Activated naive CD4-positive, alpha-beta T cell treated with anti-CD3 and anti-CD28 coated beads, Interleukin-2, amount 50 U/mL, for 72 hours (primary cell): ENCODE measurements around the gene ITPR1. TPM values are rescaled to one million over a fixed set of nuclear protein-coding genes. Genes with fewer than 3 reads are reported as not detected.

Experiments used
- ATAC-seq, 2 donors: fragments of 150-1000 bp; cut with Tn5 transposase; 2 replicates each; pipeline ENCODE4 v1.10.0; 2021; ENCODE audit warnings: mild to moderate bottlenecking in 2 of 2, moderate library complexity in 2 of 2
- DNase-seq, 2 donors: peaks; one replicate each; pipeline ENCODE4 v3.0.0; 2021 to 2022; ENCODE audit warnings: low spot score in 2 of 2
- H3K27ac Mint-ChIP-seq, 2 donors: one replicate each; pipeline ENCODE4 v1.8.0; 2022; ENCODE audit warnings: mild to moderate bottlenecking in 2 of 2, mixed read lengths in 2 of 2
- H3K36me3 Mint-ChIP-seq, 2 donors: one replicate each; pipeline ENCODE4 v1.8.0; 2022; ENCODE audit warnings: mixed read lengths in 2 of 2
- H3K9me3 Mint-ChIP-seq, 2 donors: one replicate each; pipeline ENCODE4 v1.8.0; 2022; ENCODE audit warnings: mixed read lengths in 2 of 2
- total RNA-seq, 2 donors: library from RNA; stranded (reverse); gene quantifications; one replicate each; pipeline ENCODE4 v1.2.3, GENCODE V29; 2022

Gene ITPR1
- total RNA-seq, 2 donors from 2014 or later: 40.0 to 70.7 TPM

- ATAC-seq (no peak), DNase-seq (no peak)
- Mint-ChIP-seq H3K27ac (no peak overlapping the region), H3K36me3 (no peaks in the 10 kb centered on the region), H3K9me3 (no peaks in the 10 kb centered on the region)
Observed at GRCh38 chr3:4472766-4473165, 20.4 kb upstream of the ITPR1 start.

GRCh38 chr3:4474683-4475490, 18.3 kb upstream of the ITPR1 start:
- Mint-ChIP-seq H3K9me3 (no peaks in the 10 kb centered on the region), H3K36me3 (no peaks in the 10 kb centered on the region), H3K27ac (peak overlapping the region in 1 of 2 donors; percentile 56)
- DNase-seq (no peak), ATAC-seq (peak; percentile 73 to 90)

GRCh38 chr3:4475804-4476203, 17.3 kb upstream of the ITPR1 start:
- Mint-ChIP-seq H3K36me3 (no peaks in the 10 kb centered on the region), H3K9me3 (no peaks in the 10 kb centered on the region), H3K27ac (no peak overlapping the region)
- no peak for ATAC-seq
- DNase-seq: no peak

- no peak for ATAC-seq
- Mint-ChIP-seq H3K36me3 (no peaks in the 10 kb centered on the region), H3K9me3 (no peaks in the 10 kb centered on the region)
Observed at GRCh38 chr3:4476496-4476895, 16.7 kb upstream of the ITPR1 start.

GRCh38 chr3:4478261-4478660, 14.9 kb upstream of the ITPR1 start:
- H3K9me3 Mint-ChIP-seq: no peaks in the 10 kb centered on the region
- no peak overlapping the region for H3K27ac Mint-ChIP-seq
- ATAC-seq (no peak), DNase-seq (no peak)
- no peaks in the 10 kb centered on the region for H3K36me3 Mint-ChIP-seq

More at GRCh38 chr3:4476496-4476895, 16.7 kb upstream of the ITPR1 start:
- H3K27ac Mint-ChIP-seq: no peak overlapping the region
- no peak for DNase-seq

- no peaks in the 10 kb centered on the region for H3K9me3 Mint-ChIP-seq
- H3K36me3 Mint-ChIP-seq: peaks cover 0 to 13% of the 10 kb centered on the region in 2 donors
- H3K27ac Mint-ChIP-seq: no peak overlapping the region
- ATAC-seq: no peak
- no peak for DNase-seq
Observed at GRCh38 chr3:4491855-4492207, 1.3 kb upstream of the ITPR1 start.

GRCh38 chr3:4492208-4493013, 737 bp upstream of the ITPR1 start:
- H3K9me3 Mint-ChIP-seq: no peaks in the 10 kb centered on the region
- peak overlapping the region; percentile 93 to 94 for H3K27ac Mint-ChIP-seq
- H3K36me3 Mint-ChIP-seq: peaks cover 0 to 13% of the 10 kb centered on the region in 2 donors
- ATAC-seq (peak in 1 of 2 donors; percentile 26), DNase-seq (peak in 1 of 2 donors; percentile 23)

- Mint-ChIP-seq H3K36me3 (peaks cover 0 to 13% of the 10 kb centered on the region in 2 donors), H3K27ac (peak overlapping the region; percentile 93 to 95), H3K9me3 (no peaks in the 10 kb centered on the region)
- DNase-seq (peak in 1 of 2 donors; percentile 14), ATAC-seq (no peak)
Observed at GRCh38 chr3:4493941-4494894, 1.1 kb downstream of the ITPR1 start.

- DNase-seq (no peak), ATAC-seq (no peak)
- Mint-ChIP-seq H3K9me3 (no peaks in the 10 kb centered on the region), H3K27ac (peak overlapping the region; percentile 93 to 95), H3K36me3 (peaks cover 0 to 13% of the 10 kb centered on the region in 2 donors)
Observed at GRCh38 chr3:4494895-4495264, 1.7 kb downstream of the ITPR1 start.

GRCh38 chr3:4495294-4496086, 2.3 kb downstream of the ITPR1 start:
- no peak for DNase-seq
- ATAC-seq: peak in 1 of 2 donors; percentile 1
- no peaks in the 10 kb centered on the region for H3K9me3 Mint-ChIP-seq
- H3K27ac Mint-ChIP-seq: peak overlapping the region; percentile 6 to 93
- H3K36me3 Mint-ChIP-seq: peaks cover 0 to 13% of the 10 kb centered on the region in 2 donors

- no peak for DNase-seq
- Mint-ChIP-seq H3K36me3 (peaks cover 0 to 13% of the 10 kb centered on the region in 2 donors), H3K27ac (peak overlapping the region in 1 of 2 donors; percentile 85)
Observed at GRCh38 chr3:4496087-4496452, 2.9 kb downstream of the ITPR1 start.

GRCh38 chr3:4497005-4497692, 4.0 kb downstream of the ITPR1 start:
- no peak for DNase-seq
- no peaks in the 10 kb centered on the region for H3K9me3 Mint-ChIP-seq
- no peak for ATAC-seq
- H3K27ac Mint-ChIP-seq: no peak overlapping the region
- H3K36me3 Mint-ChIP-seq: peaks cover 0 to 13% of the 10 kb centered on the region in 2 donors

More at GRCh38 chr3:4496087-4496452, 2.9 kb downstream of the ITPR1 start:
- no peaks in the 10 kb centered on the region for H3K9me3 Mint-ChIP-seq
- ATAC-seq: peak in 1 of 2 donors; percentile 54

- ATAC-seq (no peak), DNase-seq (no peak)
- Mint-ChIP-seq H3K9me3 (no peaks in the 10 kb centered on the region), H3K27ac (peak overlapping the region in 1 of 2 donors; percentile 56), H3K36me3 (peaks cover 0 to 13% of the 10 kb centered on the region in 2 donors)
Observed at GRCh38 chr3:4497843-4498324, 4.7 kb downstream of the ITPR1 start.

GRCh38 chr3:4498446-4498845, 5.3 kb downstream of the ITPR1 start:
- no peak for DNase-seq
- Mint-ChIP-seq H3K36me3 (peaks cover 0 to 13% of the 10 kb centered on the region in 2 donors), H3K9me3 (no peaks in the 10 kb centered on the region), H3K27ac (no peak overlapping the region)
- ATAC-seq: no peak

GRCh38 chr3:4501437-4501836, 8.3 kb downstream of the ITPR1 start:
- DNase-seq (no peak), ATAC-seq (no peak)
- Mint-ChIP-seq H3K9me3 (no peaks in the 10 kb centered on the region), H3K36me3 (no peaks in the 10 kb centered on the region), H3K27ac (no peak overlapping the region)
